ENCODE results near the gene BAZ2B. TPM values are rescaled to one million over a fixed set of nuclear protein-coding genes. Genes with fewer than 3 reads are reported as not detected.
A peak's percentile ranks its signal among the peaks of the same experiment; 100 is the strongest.

Gene BAZ2B
- total and polyA plus RNA-seq, 4 experiments from 2014 or later = 4.3 to 35.6 (median 25.9) TPM

- Histone ChIP-seq H3K9me3 (ENCODE audit: control insufficient read depth in 1 of 2, low read length in 2 of 2) (no peaks in the 10 kb centered on the region), H3K27me3 (ENCODE audit: insufficient read depth, low read length) (no peaks in the 10 kb centered on the region), H3K4me1 (ENCODE audit: insufficient read depth, low read length) (no peaks in the 10 kb centered on the region), H3K36me3 (ENCODE audit: insufficient read depth, low read length) (no peaks in the 10 kb centered on the region), H3K27ac (ENCODE audit: low read depth, low read length) (no peak overlapping the region), H3K4me3 (ENCODE audit: low read length in 2 of 2) (no peak overlapping the region)
- DNase-seq = no peak
- Mint-ChIP-seq H3K27ac (peak overlapping the region in 2 of 7 donors; percentile 3 to 10), H3K36me3 (no peaks in the 10 kb centered on the region), H3K4me3 (no peak overlapping the region), H3K9me3 (no peaks in the 10 kb centered on the region), H3K4me1 (no peaks in the 10 kb centered on the region), H3K27me3 (no peaks in the 10 kb centered on the region)
- intact Hi-C loops (cut with micrococcal nuclease) = no loop called here
- ChIA-PET CTCF (ENCODE audit: partially characterized antibody) (no interaction called here), POLR2A (ENCODE audit: partially characterized antibody) (no interaction called here)
Measured at GRCh38 chr2:159592441-159592840, 23.9 kb downstream of the BAZ2B start.

- CTCF ChIA-PET (ENCODE audit: partially characterized antibody) = no interaction called here
- intact Hi-C loops (cut with micrococcal nuclease) = no loop called here
- H3K27me3 ChIP-seq (ENCODE audit: insufficient read depth, low read length) = no peaks in the 10 kb centered on the region
- H3K4me3 Mint-ChIP-seq = no peak overlapping the region
- H3K9me3 ChIP-seq (ENCODE audit: control insufficient read depth in 1 of 2, low read length in 2 of 2) = no peaks in the 10 kb centered on the region
- DNase-seq = no peak
- POLR2A ChIA-PET (ENCODE audit: partially characterized antibody) = interaction anchor here (0.7 kb wide), 1 partner anchor 120 kb away, joined by 3 read pairs; no protein-coding TSS in a partner anchor
- no peaks in the 10 kb centered on the region for H3K36me3 Mint-ChIP-seq
- H3K27me3 Mint-ChIP-seq = no peaks in the 10 kb centered on the region
- H3K27ac ChIP-seq (ENCODE audit: low read depth, low read length) = no peak overlapping the region
- H3K4me1 Mint-ChIP-seq = no peaks in the 10 kb centered on the region
- no peak overlapping the region for H3K4me3 ChIP-seq (ENCODE audit: low read length in 2 of 2)
- no peak overlapping the region for H3K27ac Mint-ChIP-seq
- no peaks in the 10 kb centered on the region for H3K36me3 ChIP-seq (ENCODE audit: insufficient read depth, low read length)
- no peaks in the 10 kb centered on the region for H3K4me1 ChIP-seq (ENCODE audit: insufficient read depth, low read length)
- H3K9me3 Mint-ChIP-seq = no peaks in the 10 kb centered on the region
Measured at GRCh38 chr2:159591221-159591620, 25.1 kb downstream of the BAZ2B start.

GRCh38 chr2:159589286-159589685 lies 27.1 kb downstream of the BAZ2B start:
- H3K36me3 ChIP-seq (ENCODE audit: insufficient read depth, low read length) = no peaks in the 10 kb centered on the region
- H3K36me3 Mint-ChIP-seq = no peaks in the 10 kb centered on the region
- no peak for DNase-seq
- no peak overlapping the region for H3K27ac ChIP-seq (ENCODE audit: low read depth, low read length)
- H3K27ac Mint-ChIP-seq = no peak overlapping the region
- H3K9me3 ChIP-seq (ENCODE audit: control insufficient read depth in 1 of 2, low read length in 2 of 2) = no peaks in the 10 kb centered on the region
- H3K4me1 ChIP-seq (ENCODE audit: insufficient read depth, low read length) = no peaks in the 10 kb centered on the region
- H3K27me3 Mint-ChIP-seq = no peaks in the 10 kb centered on the region
- ChIA-PET POLR2A (ENCODE audit: partially characterized antibody) (no interaction called here), CTCF (ENCODE audit: partially characterized antibody) (no interaction called here)
- no peak overlapping the region for H3K4me3 Mint-ChIP-seq
- intact Hi-C loops (cut with micrococcal nuclease) = no loop called here
- no peak overlapping the region for H3K4me3 ChIP-seq (ENCODE audit: low read length in 2 of 2)
- no peaks in the 10 kb centered on the region for H3K27me3 ChIP-seq (ENCODE audit: insufficient read depth, low read length)
- no peaks in the 10 kb centered on the region for H3K9me3 Mint-ChIP-seq
- H3K4me1 Mint-ChIP-seq = no peaks in the 10 kb centered on the region

- no peaks in the 10 kb centered on the region for H3K27me3 Mint-ChIP-seq
Measured at GRCh38 chr2:159586034-159586433, 30.3 kb downstream of the BAZ2B start.

GRCh38 chr2:159585622-159586021 lies 30.7 kb downstream of the BAZ2B start:
- DNase-seq = no peak
- H3K27me3 Mint-ChIP-seq = no peaks in the 10 kb centered on the region
- H3K9me3 ChIP-seq (ENCODE audit: control insufficient read depth in 1 of 2, low read length in 2 of 2) = no peaks in the 10 kb centered on the region
- no peaks in the 10 kb centered on the region for H3K4me1 Mint-ChIP-seq
- intact Hi-C loops (cut with micrococcal nuclease) = no loop called here
- no peak overlapping the region for H3K4me3 Mint-ChIP-seq
- H3K27me3 ChIP-seq (ENCODE audit: insufficient read depth, low read length) = no peaks in the 10 kb centered on the region
- no peaks in the 10 kb centered on the region for H3K36me3 ChIP-seq (ENCODE audit: insufficient read depth, low read length)
- H3K27ac ChIP-seq (ENCODE audit: low read depth, low read length) = no peak overlapping the region
- H3K4me1 ChIP-seq (ENCODE audit: insufficient read depth, low read length) = no peaks in the 10 kb centered on the region
- CTCF ChIA-PET (ENCODE audit: partially characterized antibody) = no interaction called here
- H3K4me3 ChIP-seq (ENCODE audit: low read length in 2 of 2) = no peak overlapping the region
- peaks cover 0 to 10% (median 0%) of the 10 kb centered on the region in 8 donors for H3K9me3 Mint-ChIP-seq
- H3K27ac Mint-ChIP-seq = no peak overlapping the region
- POLR2A ChIA-PET (ENCODE audit: partially characterized antibody) = no interaction called here
- no peaks in the 10 kb centered on the region for H3K36me3 Mint-ChIP-seq

More at GRCh38 chr2:159586034-159586433, 30.3 kb downstream of the BAZ2B start:
- intact Hi-C loops (cut with micrococcal nuclease) = no loop called here
- no peak overlapping the region for H3K4me3 ChIP-seq (ENCODE audit: low read length in 2 of 2)
- POLR2A ChIA-PET (ENCODE audit: partially characterized antibody) = no interaction called here
- H3K36me3 Mint-ChIP-seq = no peaks in the 10 kb centered on the region
- no peaks in the 10 kb centered on the region for H3K4me1 Mint-ChIP-seq
- H3K4me3 Mint-ChIP-seq = no peak overlapping the region
- H3K36me3 ChIP-seq (ENCODE audit: insufficient read depth, low read length) = no peaks in the 10 kb centered on the region
- no peaks in the 10 kb centered on the region for H3K27me3 ChIP-seq (ENCODE audit: insufficient read depth, low read length)
- H3K9me3 ChIP-seq (ENCODE audit: control insufficient read depth in 1 of 2, low read length in 2 of 2) = no peaks in the 10 kb centered on the region
- CTCF ChIA-PET (ENCODE audit: partially characterized antibody) = no interaction called here
- no peaks in the 10 kb centered on the region for H3K4me1 ChIP-seq (ENCODE audit: insufficient read depth, low read length)
- H3K27ac ChIP-seq (ENCODE audit: low read depth, low read length) = no peak overlapping the region
- H3K9me3 Mint-ChIP-seq = peaks cover 0 to 8% (median 0%) of the 10 kb centered on the region in 8 donors
- no peak overlapping the region for H3K27ac Mint-ChIP-seq
- DNase-seq = no peak

GRCh38 chr2:159584796-159585195 lies 31.6 kb downstream of the BAZ2B start:
- Histone ChIP-seq H3K9me3 (ENCODE audit: control insufficient read depth in 1 of 2, low read length in 2 of 2) (no peaks in the 10 kb centered on the region), H3K27ac (ENCODE audit: low read depth, low read length) (no peak overlapping the region), H3K36me3 (ENCODE audit: insufficient read depth, low read length) (no peaks in the 10 kb centered on the region), H3K4me3 (ENCODE audit: low read length in 2 of 2) (no peak overlapping the region), H3K4me1 (ENCODE audit: insufficient read depth, low read length) (no peaks in the 10 kb centered on the region), H3K27me3 (ENCODE audit: insufficient read depth, low read length) (no peaks in the 10 kb centered on the region)
- CTCF ChIA-PET (ENCODE audit: partially characterized antibody) = no interaction called here
- Mint-ChIP-seq H3K9me3 (peaks cover 0 to 15% (median 2%) of the 10 kb centered on the region in 8 donors), H3K36me3 (peaks cover 0 to 3% of the 10 kb centered on the region in 2 donors), H3K27me3 (no peaks in the 10 kb centered on the region), H3K27ac (no peak overlapping the region), H3K4me3 (no peak overlapping the region), H3K4me1 (no peaks in the 10 kb centered on the region)
- DNase-seq = no peak
- intact Hi-C loops (cut with micrococcal nuclease) = no loop called here
- POLR2A ChIA-PET (ENCODE audit: partially characterized antibody) = no interaction called here

- H3K36me3 Mint-ChIP-seq = peaks cover 4 to 14% of the 10 kb centered on the region in 2 donors
- peaks cover 0 to 18% (median 8%) of the 10 kb centered on the region in 8 donors for H3K9me3 Mint-ChIP-seq
- no peaks in the 10 kb centered on the region for H3K36me3 ChIP-seq (ENCODE audit: insufficient read depth, low read length)
- H3K4me1 Mint-ChIP-seq = no peaks in the 10 kb centered on the region
- DNase-seq = peak in 1 of 5 donors; percentile 29
- no peaks in the 10 kb centered on the region for H3K27me3 ChIP-seq (ENCODE audit: insufficient read depth, low read length)
- H3K4me3 Mint-ChIP-seq = no peak overlapping the region
- ChIA-PET POLR2A (ENCODE audit: partially characterized antibody) (no interaction called here), CTCF (ENCODE audit: partially characterized antibody) (no interaction called here)
- H3K27ac ChIP-seq (ENCODE audit: low read depth, low read length) = no peak overlapping the region
- H3K4me1 ChIP-seq (ENCODE audit: insufficient read depth, low read length) = no peaks in the 10 kb centered on the region
- no peak overlapping the region for H3K4me3 ChIP-seq (ENCODE audit: low read length in 2 of 2)
- no peaks in the 10 kb centered on the region for H3K9me3 ChIP-seq (ENCODE audit: control insufficient read depth in 1 of 2, low read length in 2 of 2)
- H3K27me3 Mint-ChIP-seq = no peaks in the 10 kb centered on the region
- H3K27ac Mint-ChIP-seq = no peak overlapping the region
- intact Hi-C loops (cut with micrococcal nuclease) = no loop called here
Measured at GRCh38 chr2:159573846-159574606, 42.3 kb downstream of the BAZ2B start.
